ENCODE data around the gene TTPAL.
A peak's percentile ranks its signal among the peaks of the same experiment; 100 is the strongest.

Gene TTPAL

DNA sequence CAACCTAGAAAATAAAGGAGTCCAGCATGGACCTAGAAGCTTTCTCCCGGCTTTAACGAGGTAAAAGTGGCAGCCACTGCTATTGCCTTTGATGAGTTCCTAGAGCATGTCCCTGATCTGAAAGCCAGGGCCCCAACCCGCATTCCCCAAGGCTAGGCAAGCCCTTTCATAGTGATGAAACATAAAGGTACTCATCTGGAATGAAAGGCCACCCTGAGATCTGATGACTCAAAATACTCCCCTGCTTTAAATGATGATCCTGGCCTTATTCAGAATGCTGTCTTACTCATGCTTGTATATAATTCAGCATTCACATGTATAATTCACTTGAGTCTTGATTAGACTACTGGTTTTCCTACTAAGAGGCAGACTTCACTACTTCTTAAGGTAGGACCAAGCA is 21.3 kb downstream of the TTPAL start:
- Histone ChIP-seq H3K27ac (replicated peaks) (peak overlapping the region; percentile 73), H3K27me3 (ENCODE audit: insufficient read depth, poor library complexity, severe bottlenecking) (no peaks in the 10 kb centered on the region), H3K4me3 (replicated peaks; ENCODE audit: insufficient read depth, low read length) (no peak overlapping the region)
- TF ChIP-seq, protein P1, sequence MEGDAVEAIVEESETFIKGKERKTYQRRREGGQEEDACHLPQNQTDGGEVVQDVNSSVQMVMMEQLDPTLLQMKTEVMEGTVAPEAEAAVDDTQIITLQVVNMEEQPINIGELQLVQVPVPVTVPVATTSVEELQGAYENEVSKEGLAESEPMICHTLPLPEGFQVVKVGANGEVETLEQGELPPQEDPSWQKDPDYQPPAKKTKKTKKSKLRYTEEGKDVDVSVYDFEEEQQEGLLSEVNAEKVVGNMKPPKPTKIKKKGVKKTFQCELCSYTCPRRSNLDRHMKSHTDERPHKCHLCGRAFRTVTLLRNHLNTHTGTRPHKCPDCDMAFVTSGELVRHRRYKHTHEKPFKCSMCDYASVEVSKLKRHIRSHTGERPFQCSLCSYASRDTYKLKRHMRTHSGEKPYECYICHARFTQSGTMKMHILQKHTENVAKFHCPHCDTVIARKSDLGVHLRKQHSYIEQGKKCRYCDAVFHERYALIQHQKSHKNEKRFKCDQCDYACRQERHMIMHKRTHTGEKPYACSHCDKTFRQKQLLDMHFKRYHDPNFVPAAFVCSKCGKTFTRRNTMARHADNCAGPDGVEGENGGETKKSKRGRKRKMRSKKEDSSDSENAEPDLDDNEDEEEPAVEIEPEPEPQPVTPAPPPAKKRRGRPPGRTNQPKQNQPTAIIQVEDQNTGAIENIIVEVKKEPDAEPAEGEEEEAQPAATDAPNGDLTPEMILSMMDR (IDR thresholded peaks at IDR 0.05; ENCODE audit: insufficient read depth, low read length), result no peak
- TF ChIP-seq POLR2AphosphoS5 (IDR thresholded peaks at IDR 0.05; ENCODE audit: low read depth) (no peak), SPI1 (IDR thresholded peaks at IDR 0.05; ENCODE audit: borderline replicate concordance, low read depth) (no peak), GABPA (IDR thresholded peaks at IDR 0.05; ENCODE audit: low read depth) (no peak)
- TF ChIP-seq, protein P2, sequence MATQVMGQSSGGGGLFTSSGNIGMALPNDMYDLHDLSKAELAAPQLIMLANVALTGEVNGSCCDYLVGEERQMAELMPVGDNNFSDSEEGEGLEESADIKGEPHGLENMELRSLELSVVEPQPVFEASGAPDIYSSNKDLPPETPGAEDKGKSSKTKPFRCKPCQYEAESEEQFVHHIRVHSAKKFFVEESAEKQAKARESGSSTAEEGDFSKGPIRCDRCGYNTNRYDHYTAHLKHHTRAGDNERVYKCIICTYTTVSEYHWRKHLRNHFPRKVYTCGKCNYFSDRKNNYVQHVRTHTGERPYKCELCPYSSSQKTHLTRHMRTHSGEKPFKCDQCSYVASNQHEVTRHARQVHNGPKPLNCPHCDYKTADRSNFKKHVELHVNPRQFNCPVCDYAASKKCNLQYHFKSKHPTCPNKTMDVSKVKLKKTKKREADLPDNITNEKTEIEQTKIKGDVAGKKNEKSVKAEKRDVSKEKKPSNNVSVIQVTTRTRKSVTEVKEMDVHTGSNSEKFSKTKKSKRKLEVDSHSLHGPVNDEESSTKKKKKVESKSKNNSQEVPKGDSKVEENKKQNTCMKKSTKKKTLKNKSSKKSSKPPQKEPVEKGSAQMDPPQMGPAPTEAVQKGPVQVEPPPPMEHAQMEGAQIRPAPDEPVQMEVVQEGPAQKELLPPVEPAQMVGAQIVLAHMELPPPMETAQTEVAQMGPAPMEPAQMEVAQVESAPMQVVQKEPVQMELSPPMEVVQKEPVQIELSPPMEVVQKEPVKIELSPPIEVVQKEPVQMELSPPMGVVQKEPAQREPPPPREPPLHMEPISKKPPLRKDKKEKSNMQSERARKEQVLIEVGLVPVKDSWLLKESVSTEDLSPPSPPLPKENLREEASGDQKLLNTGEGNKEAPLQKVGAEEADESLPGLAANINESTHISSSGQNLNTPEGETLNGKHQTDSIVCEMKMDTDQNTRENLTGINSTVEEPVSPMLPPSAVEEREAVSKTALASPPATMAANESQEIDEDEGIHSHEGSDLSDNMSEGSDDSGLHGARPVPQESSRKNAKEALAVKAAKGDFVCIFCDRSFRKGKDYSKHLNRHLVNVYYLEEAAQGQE (IDR thresholded peaks at IDR 0.05; ENCODE audit: insufficient replicate concordance, low read depth), result no peak
- DNase-seq (ENCODE audit: low read depth in 1 of 2, low spot score in 1 of 2), result no peak

DNA sequence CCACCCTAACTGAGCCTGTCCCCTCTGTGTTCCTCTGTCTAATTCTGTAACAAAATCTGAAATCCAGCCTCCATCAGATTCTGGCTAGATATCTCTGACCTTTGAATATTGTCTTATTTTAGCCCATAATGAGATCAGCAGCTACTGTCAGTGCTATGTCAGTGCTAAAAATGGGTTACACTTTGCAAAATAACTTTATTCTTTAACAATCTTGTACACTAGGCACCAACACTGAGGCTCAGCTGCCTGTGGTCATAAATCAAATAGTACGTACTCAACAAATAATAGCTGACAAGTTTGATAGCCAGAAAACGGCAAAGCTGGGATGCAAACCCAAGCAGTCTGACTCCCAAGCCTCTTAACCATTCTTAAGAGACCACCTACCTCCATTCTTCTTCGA is 22.1 kb downstream of the TTPAL start:
- no peak overlapping the region for H3K4me3 ChIP-seq (replicated peaks; ENCODE audit: insufficient read depth, low read length)
- H3K27me3 ChIP-seq (ENCODE audit: insufficient read depth, poor library complexity, severe bottlenecking), result no peaks in the 10 kb centered on the region
- DNase-seq (ENCODE audit: low read depth in 1 of 2, low spot score in 1 of 2), result no peak
- no peak for TF ChIP-seq SPI1 (IDR thresholded peaks at IDR 0.05; ENCODE audit: borderline replicate concordance, low read depth)
- TF ChIP-seq, protein P2 (IDR thresholded peaks at IDR 0.05; ENCODE audit: insufficient replicate concordance, low read depth), result no peak
- TF ChIP-seq GABPA (IDR thresholded peaks at IDR 0.05; ENCODE audit: low read depth), result no peak
- TF ChIP-seq, protein P1 (IDR thresholded peaks at IDR 0.05; ENCODE audit: insufficient read depth, low read length), result no peak
- TF ChIP-seq POLR2AphosphoS5 (IDR thresholded peaks at IDR 0.05; ENCODE audit: low read depth), result no peak
- H3K27ac ChIP-seq (replicated peaks), result no peak overlapping the region

DNA sequence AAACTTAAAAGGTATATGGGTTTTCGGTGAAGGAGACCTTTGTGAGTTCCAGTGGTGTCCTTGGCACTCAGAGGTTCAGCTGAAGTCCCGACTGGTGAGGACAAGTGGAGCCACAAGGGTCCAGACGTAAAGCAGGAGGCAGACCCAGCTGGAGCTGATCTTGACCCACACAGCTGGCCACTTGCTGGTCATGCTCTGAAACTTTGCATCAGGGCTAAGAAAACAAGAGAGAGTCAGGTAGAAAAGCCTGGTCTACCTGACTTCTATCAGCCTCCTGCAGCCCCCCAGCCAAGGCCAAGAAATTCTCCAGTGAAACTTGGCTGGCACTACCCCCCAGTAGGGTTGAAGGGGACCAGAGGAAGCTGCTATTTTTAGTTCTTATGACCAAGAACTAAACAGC is 24.5 kb downstream of the TTPAL start:
- Histone ChIP-seq H3K4me3 (replicated peaks; ENCODE audit: insufficient read depth, low read length) (no peak overlapping the region), H3K27ac (replicated peaks) (no peak overlapping the region), H3K27me3 (ENCODE audit: insufficient read depth, poor library complexity, severe bottlenecking) (no peaks in the 10 kb centered on the region)
- TF ChIP-seq GABPA (IDR thresholded peaks at IDR 0.05; ENCODE audit: low read depth), result no peak
- no peak for TF ChIP-seq POLR2AphosphoS5 (IDR thresholded peaks at IDR 0.05; ENCODE audit: low read depth)
- TF ChIP-seq SPI1 (IDR thresholded peaks at IDR 0.05; ENCODE audit: borderline replicate concordance, low read depth), result no peak
- TF ChIP-seq, protein P1 (IDR thresholded peaks at IDR 0.05; ENCODE audit: insufficient read depth, low read length), result no peak
- TF ChIP-seq, protein P2 (IDR thresholded peaks at IDR 0.05; ENCODE audit: insufficient replicate concordance, low read depth), result no peak
- no peak for DNase-seq (ENCODE audit: low read depth in 1 of 2, low spot score in 1 of 2)

Measured in HL-60 (cell line).